Stimulated activated CD8-positive, alpha-beta memory T cell treated with anti-CD3 and anti-CD28 coated beads, Interleukin-12 subunit alpha, Interleukin-12 subunit beta, amount 100 ng/mL, for 1 hour (primary cell): ENCODE data around the gene CGB3.

Source experiments
- DNase-seq: peaks from one replicate; pipeline ENCODE4 v3.0.0-alpha.2; 2020; ENCODE audit warnings: low read depth

Gene CGB3

DNA sequence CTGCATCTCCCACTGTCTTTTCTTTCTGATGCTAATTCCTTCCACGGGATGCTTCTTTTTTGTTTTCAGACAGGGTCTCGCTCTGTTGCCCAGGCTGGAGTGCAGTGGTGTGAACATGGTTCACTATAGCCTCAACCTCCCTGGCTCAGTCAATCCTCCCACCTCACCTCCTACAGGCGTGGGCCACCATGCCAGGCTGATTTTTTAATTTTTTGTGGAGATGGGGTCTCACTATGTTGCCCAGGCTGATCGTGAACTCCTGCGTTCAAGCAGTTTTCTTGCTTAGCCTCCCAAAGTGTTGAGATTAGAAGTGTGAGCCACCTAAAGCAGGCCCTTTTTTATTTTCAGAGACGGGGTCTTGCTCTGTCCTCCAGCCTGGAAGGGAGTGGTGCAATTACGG is 35.8 kb downstream of the CGB3 start:
- DNase-seq = no peak

DNA sequence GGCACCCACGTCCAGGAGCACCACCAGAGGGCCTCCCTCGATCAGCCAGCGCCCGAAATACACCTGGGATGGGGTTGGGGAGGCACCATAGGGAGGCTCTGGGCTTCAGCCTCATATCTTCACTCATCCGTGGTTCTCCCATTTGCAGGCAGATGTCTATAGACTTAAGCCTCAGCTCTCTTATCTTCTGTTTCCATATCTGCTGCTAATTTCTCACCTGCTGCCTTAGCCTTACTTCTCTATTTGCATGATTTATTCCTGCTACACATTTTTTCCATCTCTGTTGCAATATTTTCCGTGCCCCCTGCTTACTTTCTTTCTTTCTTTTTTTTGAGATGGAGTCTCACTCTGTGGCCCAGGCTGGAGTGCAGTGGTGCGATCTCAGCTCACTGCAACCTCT is 36.8 kb downstream of the CGB3 start:
- DNase-seq = no peak

GRCh38 chr19:48986211-48986610 is 37.9 kb downstream of the CGB3 start:
- no peak for DNase-seq

- no peak for DNase-seq
These were observed 38.4 kb downstream of the CGB3 start for GRCh38 chr19:48985711-48986110.

DNA sequence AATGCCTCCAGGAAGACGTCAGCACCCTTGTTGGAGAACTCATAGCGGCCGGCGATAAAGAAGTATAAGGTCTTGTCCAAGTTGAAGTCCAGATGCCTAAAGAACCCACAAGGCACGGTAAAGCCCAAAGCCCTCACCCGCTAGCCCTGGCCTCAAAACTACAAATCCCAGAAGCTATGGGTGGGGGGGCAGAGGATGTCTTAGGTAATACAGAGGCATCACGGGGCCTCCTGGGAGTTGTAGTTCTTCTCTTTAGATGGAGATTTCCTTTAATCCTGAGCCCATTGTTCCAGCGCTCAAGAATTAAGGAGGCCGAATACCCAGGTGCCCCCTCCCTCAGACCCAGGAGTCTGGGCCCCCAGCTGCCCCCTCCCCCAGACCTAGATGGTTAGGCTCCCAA is 41.9 kb downstream of the CGB3 start:
- no peak for DNase-seq

DNA sequence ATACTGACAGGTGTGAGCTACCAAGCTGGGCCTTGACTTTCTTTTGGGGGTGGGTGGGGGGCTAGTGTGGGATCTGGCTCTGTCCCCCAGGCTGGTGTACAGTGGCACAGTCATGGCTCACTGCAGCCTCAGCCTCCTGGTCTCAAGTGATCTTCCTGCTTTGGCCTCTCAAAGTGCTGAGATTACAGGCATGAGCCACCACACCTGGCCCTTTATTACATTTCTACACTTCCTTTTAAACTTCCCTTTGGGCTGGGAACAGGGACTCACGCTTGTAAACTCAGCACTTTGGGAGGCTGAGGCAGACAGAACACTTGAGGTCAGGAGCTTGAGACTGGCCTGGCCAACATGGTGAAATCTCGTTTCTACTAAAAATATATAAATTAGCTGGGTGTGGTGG is 47.1 kb downstream of the CGB3 start:
- no peak for DNase-seq

- DNase-seq = no peak
These were observed 47.9 kb downstream of the CGB3 start for GRCh38 chr19:48975947-48976847.
